Tibial nerve (tissue), 4 donors: ENCODE data around the gene PPFIBP1. TPM values are rescaled to one million over a fixed set of nuclear protein-coding genes. Genes with fewer than 3 reads are reported as not detected.

Experiments used
- DNase-seq, 2 donors: peaks; one replicate each; pipeline ENCODE4 v3.0.0-alpha.2; 2019; ENCODE audit warnings: low spot score in 2 of 2
- H3K27ac ChIP-seq, 4 donors: fragments of 200-600 bp; sonication (generic) in 3 of 4; one replicate each; pipeline ENCODE4 v1.5.1; 2017 to 2019; ENCODE audit warnings: mild to moderate bottlenecking in 1 of 4
- H3K27me3 ChIP-seq, 2 donors: fragments of 200-600 bp; sonication (generic) in 1 of 2; one replicate each; pipeline versions ENCODE4 v1.5.1 to v1.6.0; 2017 to 2019
- H3K36me3 ChIP-seq, 3 donors: fragments of 200-600 bp; sonication (generic); one replicate each; pipeline ENCODE4 v1.5.1; 2018 to 2019
- H3K4me1 ChIP-seq, 4 donors: fragments of 200-600 bp; sonication (generic) in 3 of 4; one replicate each; pipeline ENCODE4 v1.5.1; 2017 to 2019
- H3K4me3 ChIP-seq, 4 donors: fragments of 200-600 bp; sonication (generic) in 3 of 4; one replicate each; pipeline ENCODE4 v1.5.1; 2017 to 2019; ENCODE audit warnings: mild to moderate bottlenecking in 1 of 4, moderate library complexity in 1 of 4
- H3K9me3 ChIP-seq, 4 donors: fragments of 200-600 bp; sonication (generic) in 3 of 4; one replicate each; pipeline ENCODE4 v1.5.1; 2017 to 2019
- CTCF ChIP-seq, 5 experiments: fragments of 200-600 bp in 3 of 5; fragments of 450-650 bp in 2 of 5; sonication (generic) in 3 of 5; IDR thresholded peaks; one replicate each; pipeline ENCODE4 v1.5.1; 2016 to 2019; ENCODE audit warnings: antibody characterized with exemption in 5 of 5, mild to moderate bottlenecking in 3 of 5, moderate library complexity in 2 of 5
- EP300 ChIP-seq, 2 donors: sonication (generic); formaldehyde crosslinking; IDR thresholded peaks; one replicate each; pipeline ENCODE4 v1.6.1; 2017; ENCODE audit warnings: antibody characterized with exemption in 2 of 2, mild to moderate bottlenecking in 1 of 2
- POLR2A ChIP-seq, 2 donors: fragments of 450-650 bp; IDR thresholded peaks; one replicate each; pipeline ENCODE4 v1.6.1; 2017; ENCODE audit warnings: antibody characterized with exemption in 2 of 2, mild to moderate bottlenecking in 2 of 2, moderate library complexity in 2 of 2
- WGBS, 2 donors: methylation state at CpG; one replicate each; pipeline ENCODE4 v1.1.5; 2018; 5-methylcytosine and 5-hydroxymethylcytosine counted together
- total RNA-seq, 4 donors: library from RNA; depleted of rRNA; stranded (reverse); fragments of >200 nt; gene quantifications; one replicate each; pipeline ENCODE4 v1.1.0, GENCODE V29; 2016

The PPFIBP1 gene
- total RNA-seq, 4 donors from 2014 or later = 56.9 to 110 (median 72.5) TPM

GRCh38 chr12:27618836-27619235 lies 94.8 kb downstream of the PPFIBP1 start:
- no peaks in the 10 kb centered on the region for H3K36me3 ChIP-seq
- H3K4me1 ChIP-seq = peaks cover 0 to 25% (median 7%) of the 10 kb centered on the region in 4 donors
- H3K9me3 ChIP-seq = no peaks in the 10 kb centered on the region
- no peak overlapping the region for H3K4me3 ChIP-seq
- 89 to 94% methylated on average over 7 of the region's 7 CpGs for WGBS, 2 donors
- H3K27ac ChIP-seq = no peak overlapping the region
- no peak for DNase-seq
- H3K27me3 ChIP-seq = no peaks in the 10 kb centered on the region
- TF ChIP-seq EP300 (IDR thresholded peaks at IDR 0.05) (no peak), CTCF (IDR thresholded peaks at IDR 0.05) (no peak), POLR2A (IDR thresholded peaks at IDR 0.05) (no peak)

GRCh38 chr12:27619308-27619707 lies 95.3 kb downstream of the PPFIBP1 start:
- TF ChIP-seq CTCF (IDR thresholded peaks at IDR 0.05) (no peak), POLR2A (IDR thresholded peaks at IDR 0.05) (no peak), EP300 (IDR thresholded peaks at IDR 0.05) (no peak)
- no peak overlapping the region for H3K27ac ChIP-seq
- DNase-seq = no peak
- no peak overlapping the region for H3K4me3 ChIP-seq
- H3K4me1 ChIP-seq = peaks cover 0 to 25% (median 7%) of the 10 kb centered on the region in 4 donors
- H3K9me3 ChIP-seq = no peaks in the 10 kb centered on the region
- H3K27me3 ChIP-seq = no peaks in the 10 kb centered on the region
- H3K36me3 ChIP-seq = no peaks in the 10 kb centered on the region

- H3K9me3 ChIP-seq = no peaks in the 10 kb centered on the region
- 90 to 97% methylated on average over 2 of the region's 2 CpGs for WGBS, 2 donors
- H3K27ac ChIP-seq = no peak overlapping the region
- no peaks in the 10 kb centered on the region for H3K27me3 ChIP-seq
- H3K4me1 ChIP-seq = peaks cover 0 to 24% (median 7%) of the 10 kb centered on the region in 4 donors
- no peak for DNase-seq
- no peak for TF ChIP-seq POLR2A (IDR thresholded peaks at IDR 0.05)
- TF ChIP-seq CTCF (IDR thresholded peaks at IDR 0.05) = no peak
- no peak for TF ChIP-seq EP300 (IDR thresholded peaks at IDR 0.05)
- H3K36me3 ChIP-seq = no peaks in the 10 kb centered on the region
- H3K4me3 ChIP-seq = no peak overlapping the region
Observed at GRCh38 chr12:27620121-27620520, 96.1 kb downstream of the PPFIBP1 start.

- Histone ChIP-seq H3K4me1 (peaks cover 0 to 16% (median 0%) of the 10 kb centered on the region in 4 donors), H3K36me3 (no peaks in the 10 kb centered on the region), H3K9me3 (no peaks in the 10 kb centered on the region), H3K27me3 (no peaks in the 10 kb centered on the region), H3K27ac (no peak overlapping the region), H3K4me3 (no peak overlapping the region)
- TF ChIP-seq POLR2A (IDR thresholded peaks at IDR 0.05) (no peak), EP300 (IDR thresholded peaks at IDR 0.05) (no peak), CTCF (IDR thresholded peaks at IDR 0.05) (no peak)
- DNase-seq = no peak
- whole genome bisulfite sequencing, 2 donors = 86 to 88% methylated on average over 9 of the region's 9 CpGs
Observed at GRCh38 chr12:27622436-27623195, 98.6 kb downstream of the PPFIBP1 start.

GRCh38 chr12:27623645-27624044 lies 99.6 kb downstream of the PPFIBP1 start:
- no peaks in the 10 kb centered on the region for H3K27me3 ChIP-seq
- H3K36me3 ChIP-seq = no peaks in the 10 kb centered on the region
- 86 to 93% methylated on average over 5 of the region's 5 CpGs for WGBS, 2 donors
- peaks cover 0 to 21% (median 0%) of the 10 kb centered on the region in 4 donors for H3K4me1 ChIP-seq
- no peaks in the 10 kb centered on the region for H3K9me3 ChIP-seq
- H3K27ac ChIP-seq = no peak overlapping the region
- no peak for TF ChIP-seq CTCF (IDR thresholded peaks at IDR 0.05)
- TF ChIP-seq POLR2A (IDR thresholded peaks at IDR 0.05) = no peak
- TF ChIP-seq EP300 (IDR thresholded peaks at IDR 0.05) = no peak
- no peak for DNase-seq
- H3K4me3 ChIP-seq = no peak overlapping the region
